IMR-90 (cell line): ENCODE measurements around the gene SLC35D2. TPM values are rescaled to one million over a fixed set of nuclear protein-coding genes. Genes with fewer than 3 reads are reported as not detected.

ENCODE experiments used
- ATAC-seq: fragments of 200-7000 bp; cut with Tn5 transposase; 2 replicates; pipeline ENCODE4 v1.9.1; 2020; ENCODE audit warnings: low read depth, mild to moderate bottlenecking, moderate library complexity
- BruUV-seq: library from RNA; stranded (reverse); fragments of 400-500 nt; replicated peaks from 2 replicates; lab custom pipeline; 2021; lab: Mats Ljungman, UMichigan
- CTCF ChIA-PET: fragments of 300-600 bp; formaldehyde crosslinking; extraction: SDS; loops from one replicate; lab custom pipeline; 2021; ENCODE audit warnings: antibody characterized with exemption; lab: Yijun Ruan, JAX
- POLR2A ChIA-PET: fragments of 300-600 bp; sonication (Branson Sonifier 250); formaldehyde crosslinking; loops from one replicate; lab custom pipeline; 2022; ENCODE audit warnings: antibody characterized with exemption; ENCODE audit not compliant: unreplicated experiment; lab: Charles Lee
- DNase-seq: peaks from one replicate; pipeline ENCODE4 v3.0.0; 2013
- H2AFZ ChIP-seq: replicated peaks from 2 replicates; pipeline ENCODE3; 2013; ENCODE audit warnings: low read length, mild to moderate bottlenecking; ENCODE audit not compliant: poor library complexity
- H2AK5ac ChIP-seq: 2 replicates; pipeline ENCODE4 v1.6.1; 2013; ENCODE audit warnings: low read depth, low read length, inconsistent platforms
- H2AK9ac ChIP-seq: replicated peaks from 2 replicates; pipeline ENCODE3; 2013; ENCODE audit warnings: mild to moderate bottlenecking, low read depth, low read length, moderate library complexity; ENCODE audit not compliant: poor library complexity
- H2BK120ac ChIP-seq: 2 replicates; pipeline ENCODE4 v1.6.1; 2013; ENCODE audit warnings: low read depth, low read length, inconsistent platforms
- H2BK15ac ChIP-seq: 3 replicates; pipeline ENCODE4 v1.6.1; 2013; ENCODE audit warnings: low read depth, low read length, inconsistent platforms
- H2BK20ac ChIP-seq: 2 replicates; pipeline ENCODE4 v1.6.1; 2013; ENCODE audit warnings: low read depth, mild to moderate bottlenecking, inconsistent platforms, low read length, moderate library complexity
- H2BK5ac ChIP-seq: 2 replicates; pipeline ENCODE4 v1.6.1; 2013; ENCODE audit warnings: mild to moderate bottlenecking, low read depth, low read length, inconsistent platforms; ENCODE audit not compliant: poor library complexity, severe bottlenecking
- H3K14ac ChIP-seq: replicated peaks from 2 replicates; pipeline ENCODE4 v1.6.1; 2013; ENCODE audit warnings: low read depth, low read length, inconsistent platforms
- H3K18ac ChIP-seq: 2 replicates; pipeline ENCODE4 v1.6.1; 2013; ENCODE audit warnings: low read depth, low read length, control low read depth
- H3K23ac ChIP-seq: 2 replicates; pipeline ENCODE4 v1.6.1; 2013; ENCODE audit warnings: low read depth, low read length, inconsistent platforms
- H3K27ac ChIP-seq: 2 replicates; pipeline ENCODE4 v1.5.1; 2013; ENCODE audit warnings: mild to moderate bottlenecking, control low read depth, low read length; ENCODE audit not compliant: insufficient read depth
- H3K27me3 ChIP-seq: 2 replicates; pipeline ENCODE4 v1.6.1; 2013; ENCODE audit warnings: low read length; ENCODE audit not compliant: control insufficient read depth, insufficient read depth
- H3K36me3 ChIP-seq: 2 replicates; pipeline ENCODE4 v1.6.1; 2013; ENCODE audit warnings: low read length, mixed read lengths; ENCODE audit not compliant: control insufficient read depth, insufficient read depth
- H3K4ac ChIP-seq: 2 replicates; pipeline ENCODE4 v1.6.1; 2013; ENCODE audit warnings: low read depth, low read length, inconsistent platforms
- H3K4me1 ChIP-seq: 2 replicates; pipeline ENCODE4 v1.6.1; 2013; ENCODE audit warnings: low read length, mixed read lengths; ENCODE audit not compliant: control insufficient read depth, insufficient read depth
- H3K4me2 ChIP-seq: 2 replicates; pipeline ENCODE4 v1.6.1; 2013; ENCODE audit warnings: low read depth, mild to moderate bottlenecking, control low read depth, low read length, moderate library complexity
- H3K4me3 ChIP-seq: 2 replicates; pipeline ENCODE4 v1.5.1; 2013; ENCODE audit warnings: low read depth, mild to moderate bottlenecking, control low read depth, low read length, moderate library complexity; ENCODE audit not compliant: insufficient read depth
- H3K56ac ChIP-seq: 2 replicates; pipeline ENCODE4 v1.6.1; 2013; ENCODE audit warnings: low read length, inconsistent platforms; ENCODE audit not compliant: insufficient read depth; ENCODE audit errors: extremely low read depth
- H3K79me1 ChIP-seq, 2 experiments: 2 replicates each; pipeline ENCODE4 v1.6.1; 2013; ENCODE audit warnings: low read length in 2 of 2, inconsistent platforms in 1 of 2, low read depth in 1 of 2
- H3K9ac ChIP-seq: 2 replicates; pipeline ENCODE4 v1.6.1; 2013; ENCODE audit warnings: low read depth, low read length, control low read depth
- H3K9me1 ChIP-seq: 2 replicates; pipeline ENCODE4 v1.6.1; 2013; ENCODE audit warnings: low read length, inconsistent platforms; ENCODE audit not compliant: insufficient read depth
- H3K9me3 ChIP-seq: 2 replicates; pipeline ENCODE4 v1.6.1; 2013; ENCODE audit warnings: low read length; ENCODE audit not compliant: control insufficient read depth, insufficient read depth
- H4K20me1 ChIP-seq: 2 replicates; pipeline ENCODE4 v1.6.1; 2013; ENCODE audit warnings: low read length, inconsistent platforms; ENCODE audit not compliant: insufficient read depth
- H4K5ac ChIP-seq: 2 replicates; pipeline ENCODE4 v1.6.1; 2013; ENCODE audit warnings: mild to moderate bottlenecking, low read depth, low read length, control low read depth
- H4K8ac ChIP-seq, 2 experiments: 2 replicates each; pipeline ENCODE4 v1.6.1; 2013; ENCODE audit warnings: low read depth in 2 of 2, low read length in 2 of 2, control low read depth in 1 of 2, inconsistent platforms in 1 of 2
- H4K91ac ChIP-seq: 2 replicates; pipeline ENCODE4 v1.6.1; 2013; ENCODE audit warnings: low read depth, low read length, inconsistent platforms; ENCODE audit not compliant: insufficient read depth
- BHLHE40 ChIP-seq: fragments of 150-350 bp; IDR thresholded peaks from 2 replicates; pipeline ENCODE4 v1.6.1; 2016; ENCODE audit warnings: mild to moderate bottlenecking, low read depth, low read length
- CEBPB ChIP-seq: IDR thresholded peaks from 2 replicates; pipeline ENCODE4 v1.6.1; 2012; ENCODE audit warnings: low read depth, low read length, improper control_type of control experiment
- CHD1 ChIP-seq: IDR thresholded peaks from 2 replicates; pipeline ENCODE4 v1.6.1; 2012; ENCODE audit warnings: low read depth, low read length, improper control_type of control experiment
- ELK1 ChIP-seq: fragments of 150-350 bp; IDR thresholded peaks from 2 replicates; pipeline ENCODE4 v1.6.1; 2016; ENCODE audit warnings: low read depth, mild to moderate bottlenecking, low read length, moderate library complexity, borderline replicate concordance
- FOS ChIP-seq: fragments of 150-350 bp; IDR thresholded peaks from 2 replicates; pipeline ENCODE4 v1.6.1; 2016; ENCODE audit warnings: low read depth, low read length
- MAFK ChIP-seq: IDR thresholded peaks from 2 replicates; pipeline ENCODE4 v1.6.1; 2012; ENCODE audit warnings: low read depth, low read length, improper control_type of control experiment
- MAZ ChIP-seq: IDR thresholded peaks from 2 replicates; pipeline ENCODE4 v1.6.1; 2012; ENCODE audit warnings: low read depth, mild to moderate bottlenecking, low read length, improper control_type of control experiment, moderate library complexity, borderline replicate concordance
- MXI1 ChIP-seq: IDR thresholded peaks from 2 replicates; pipeline ENCODE4 v1.6.1; 2012; ENCODE audit warnings: low read depth, mild to moderate bottlenecking, low read length, moderate library complexity, borderline replicate concordance
- NFE2L2 ChIP-seq: fragments of 150-350 bp; IDR thresholded peaks from 2 replicates; pipeline ENCODE4 v1.6.1; 2016; ENCODE audit warnings: low read depth, mild to moderate bottlenecking, low read length
- POLR2A ChIP-seq: IDR thresholded peaks from 2 replicates; pipeline ENCODE4 v1.6.1; 2012; ENCODE audit warnings: mild to moderate bottlenecking, low read depth, low read length
- RAD21 ChIP-seq: IDR thresholded peaks from 2 replicates; pipeline ENCODE4 v1.6.1; 2012; ENCODE audit warnings: low read length, improper control_type of control experiment
- RCOR1 ChIP-seq: IDR thresholded peaks from 2 replicates; pipeline ENCODE4 v1.6.1; 2012; ENCODE audit warnings: mild to moderate bottlenecking, low read length, improper control_type of control experiment; ENCODE audit not compliant: insufficient replicate concordance
- RFX5 ChIP-seq: IDR thresholded peaks from 2 replicates; pipeline ENCODE4 v1.8.0; 2012; ENCODE audit warnings: low read depth, mild to moderate bottlenecking, low read length, moderate library complexity
- SMC3 ChIP-seq: fragments of 150-350 bp; IDR thresholded peaks from 2 replicates; pipeline ENCODE4 v1.6.1; 2016; ENCODE audit warnings: low read depth, mild to moderate bottlenecking, antibody characterized with exemption, low read length, moderate library complexity
- WGBS, 2 experiments: methylation state at CpG; one replicate each; pipeline versions ENCODE4 v1.1.5 to v1.1.7; 2013; ENCODE audit warnings: missing lambda C conversion rate in 2 of 2; ENCODE audit not compliant: insufficient read length in 1 of 2; ENCODE audit errors: extremely low coverage in 2 of 2; 5-methylcytosine and 5-hydroxymethylcytosine counted together
- dilution Hi-C: fragments of 300-500 bp; cut with HindIII; formaldehyde crosslinking; loops from one replicate; pipeline ENCODE4 v1.14.3; 2018; ENCODE audit warnings: low sequenced_read_pairs; ENCODE audit not compliant: unreplicated experiment
- in situ Hi-C: fragments of 300-500 bp; cut with MboI; formaldehyde crosslinking; loops from 3 replicates; pipeline ENCODE4 v1.14.3; 2019; ENCODE audit warnings: low sequenced_read_pairs, inconsistent platforms, mixed read lengths
- intact Hi-C: fragments of 100-400 bp; cut with micrococcal nuclease; formaldehyde crosslinking; loops from 2 replicates; pipeline ENCODE4 v1.10.0; 2022
- polyA plus RNA-seq, 3 experiments: library from polyadenylated mRNA; depleted of rRNA; stranded (reverse); fragments of >200 nt; gene quantifications; 2 replicates each; pipeline ENCODE4 v1.2.3, GENCODE V29; 2012; ENCODE audit warnings: low replicate concordance in 1 of 3
- total RNA-seq: library from RNA; depleted of rRNA; stranded (reverse); fragments of >200 nt; gene quantifications from 2 replicates; pipeline ENCODE4 v1.2.3, GENCODE V29; 2012
- TF ChIP-seq, protein P1 (sequence below): conservative IDR thresholded peaks from 2 replicates; pipeline ENCODE4 v1.5.1; 2012; ENCODE audit warnings: mild to moderate bottlenecking, low read depth, low read length, improper control_type of control experiment
- TF ChIP-seq, protein P2 (sequence below): fragments of 150-350 bp; IDR thresholded peaks from 2 replicates; pipeline ENCODE4 v1.6.1; 2017; ENCODE audit warnings: mild to moderate bottlenecking, antibody characterized with exemption, low read length, low read depth

The SLC35D2 gene
- total and polyA plus RNA-seq, 2 of the 4 experiments (the other 2 are of a cell fraction), result 9.7 to 11.8 TPM

- intact Hi-C loops (no loop called here), dilution Hi-C loops (no loop called here), in situ Hi-C loops (no loop called here)
- H4K91ac ChIP-seq, result no peak overlapping the region
- no peak overlapping the region for H2BK20ac ChIP-seq
- H2AK9ac ChIP-seq, result no peak overlapping the region
- H3K9me3 ChIP-seq, result peaks cover 4% of the 10 kb centered on the region
- no peaks in the 10 kb centered on the region for H3K27me3 ChIP-seq
- H3K9me1 ChIP-seq, result peaks cover 3% of the 10 kb centered on the region; the same call in 1 of the 2 replicates
- H2AFZ ChIP-seq, result no peak overlapping the region
- ATAC-seq (no peak), DNase-seq (no peak)
- no peak overlapping the region for H3K4me2 ChIP-seq
- H4K8ac ChIP-seq, result no peak overlapping the region
- ChIA-PET CTCF (no interaction called here), POLR2A (no interaction called here)
- H3K14ac ChIP-seq, result no peak overlapping the region
- no peak overlapping the region for H2AK5ac ChIP-seq
- H3K36me3 ChIP-seq, result peaks cover 9% of the 10 kb centered on the region
- no peak overlapping the region for H3K18ac ChIP-seq
- H2BK15ac ChIP-seq, result no peak overlapping the region
- H4K5ac ChIP-seq, result no peak overlapping the region
- no peak overlapping the region for H3K27ac ChIP-seq
- H3K4me1 ChIP-seq, result peaks cover 4% of the 10 kb centered on the region; the same call in 1 of the 2 replicates
- H3K23ac ChIP-seq, result no peak overlapping the region
- no peak overlapping the region for H3K9ac ChIP-seq
- WGBS, 2 experiments, result 100% methylated on average over 2 of the region's 5 CpGs; no CpG with 5 or more reads in 1 of the 2 experiments
- H2BK5ac ChIP-seq, result no peak overlapping the region
- BruUV-seq, result no TSS peak
- no peak overlapping the region for H2BK120ac ChIP-seq
- H3K79me1 ChIP-seq, result peaks cover 0 to under 1% of the 10 kb centered on the region in 2 experiments; a peak in 1 of 4 replicates
- H3K56ac ChIP-seq, result no peak overlapping the region
- H4K20me1 ChIP-seq, result no peaks in the 10 kb centered on the region
- no peak overlapping the region for H3K4ac ChIP-seq
- no peak overlapping the region for H3K4me3 ChIP-seq
- TF ChIP-seq CHD1 (no peak), MXI1 (no peak), RAD21 (no peak), BHLHE40 (no peak), FOS (no peak), RFX5 (no peak), MAFK (no peak), CEBPB (no peak), MAZ (no peak), SMC3 (no peak), POLR2A (no peak), NFE2L2 (no peak), ELK1 (no peak), RCOR1 (no peak)
- TF ChIP-seq, protein P1, sequence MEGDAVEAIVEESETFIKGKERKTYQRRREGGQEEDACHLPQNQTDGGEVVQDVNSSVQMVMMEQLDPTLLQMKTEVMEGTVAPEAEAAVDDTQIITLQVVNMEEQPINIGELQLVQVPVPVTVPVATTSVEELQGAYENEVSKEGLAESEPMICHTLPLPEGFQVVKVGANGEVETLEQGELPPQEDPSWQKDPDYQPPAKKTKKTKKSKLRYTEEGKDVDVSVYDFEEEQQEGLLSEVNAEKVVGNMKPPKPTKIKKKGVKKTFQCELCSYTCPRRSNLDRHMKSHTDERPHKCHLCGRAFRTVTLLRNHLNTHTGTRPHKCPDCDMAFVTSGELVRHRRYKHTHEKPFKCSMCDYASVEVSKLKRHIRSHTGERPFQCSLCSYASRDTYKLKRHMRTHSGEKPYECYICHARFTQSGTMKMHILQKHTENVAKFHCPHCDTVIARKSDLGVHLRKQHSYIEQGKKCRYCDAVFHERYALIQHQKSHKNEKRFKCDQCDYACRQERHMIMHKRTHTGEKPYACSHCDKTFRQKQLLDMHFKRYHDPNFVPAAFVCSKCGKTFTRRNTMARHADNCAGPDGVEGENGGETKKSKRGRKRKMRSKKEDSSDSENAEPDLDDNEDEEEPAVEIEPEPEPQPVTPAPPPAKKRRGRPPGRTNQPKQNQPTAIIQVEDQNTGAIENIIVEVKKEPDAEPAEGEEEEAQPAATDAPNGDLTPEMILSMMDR, result no peak
- TF ChIP-seq, protein P2, sequence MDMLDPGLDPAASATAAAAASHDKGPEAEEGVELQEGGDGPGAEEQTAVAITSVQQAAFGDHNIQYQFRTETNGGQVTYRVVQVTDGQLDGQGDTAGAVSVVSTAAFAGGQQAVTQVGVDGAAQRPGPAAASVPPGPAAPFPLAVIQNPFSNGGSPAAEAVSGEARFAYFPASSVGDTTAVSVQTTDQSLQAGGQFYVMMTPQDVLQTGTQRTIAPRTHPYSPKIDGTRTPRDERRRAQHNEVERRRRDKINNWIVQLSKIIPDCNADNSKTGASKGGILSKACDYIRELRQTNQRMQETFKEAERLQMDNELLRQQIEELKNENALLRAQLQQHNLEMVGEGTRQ, result no peak
Observed at GRCh38 chr9:96348261-96348660, 35.2 kb downstream of the SLC35D2 start.
